NOMO-1 treated with dmso at 0.1 percent for 144 hours (cell line): ENCODE measurements around the gene EGR2.
"Not testable (repeated sequence)": the region's sequence is repeated elsewhere in the genome, so short reads cannot be mapped to it uniquely, and the experiment has no call there.

Experiments used
- DNase-seq: peaks from one replicate; lab custom pipeline; 2025; ENCODE audit not compliant: unreplicated experiment; lab: John Stamatoyannopoulos, UW

EGR2 gene

DNA sequence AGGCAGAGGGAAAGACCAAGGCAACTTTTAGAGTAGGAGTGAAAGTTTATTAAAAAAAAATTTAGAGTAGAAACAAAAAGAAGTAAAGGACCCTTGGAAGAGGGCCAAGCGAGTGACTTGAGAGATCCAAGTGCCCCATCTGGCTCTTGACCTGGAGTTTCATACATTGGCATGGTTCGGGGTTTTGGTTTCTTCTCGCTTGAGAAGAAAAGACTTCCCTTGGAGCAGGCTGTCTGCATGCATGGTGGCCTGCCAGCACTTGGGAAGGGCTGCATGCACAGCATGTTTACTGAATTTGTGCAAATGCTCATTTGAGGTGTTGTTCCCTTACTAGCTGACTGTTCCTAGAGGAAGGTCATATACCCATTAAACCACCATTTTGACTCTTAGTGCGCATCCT is 20.4 kb downstream of the EGR2 start:
- DNase-seq, result no peak

DNA sequence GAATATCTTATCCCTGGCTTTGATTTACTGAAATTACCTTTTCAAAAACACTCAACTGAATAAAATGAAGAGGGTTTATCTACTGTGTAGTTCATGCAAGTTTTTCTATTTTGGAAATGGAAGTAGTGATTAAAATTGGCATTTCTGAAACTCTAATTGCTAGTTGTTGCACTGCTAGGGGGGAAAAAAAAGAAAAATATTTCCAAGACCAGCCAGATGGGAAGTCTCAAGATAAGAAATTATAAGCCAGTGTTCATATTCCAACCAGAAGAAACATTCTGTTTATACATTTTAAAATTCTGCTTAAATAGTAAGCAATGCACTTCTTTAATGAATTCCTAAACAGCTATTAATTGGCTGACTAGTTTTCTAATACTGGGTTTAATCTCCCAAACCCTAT is 21.1 kb downstream of the EGR2 start:
- no peak for DNase-seq

DNA sequence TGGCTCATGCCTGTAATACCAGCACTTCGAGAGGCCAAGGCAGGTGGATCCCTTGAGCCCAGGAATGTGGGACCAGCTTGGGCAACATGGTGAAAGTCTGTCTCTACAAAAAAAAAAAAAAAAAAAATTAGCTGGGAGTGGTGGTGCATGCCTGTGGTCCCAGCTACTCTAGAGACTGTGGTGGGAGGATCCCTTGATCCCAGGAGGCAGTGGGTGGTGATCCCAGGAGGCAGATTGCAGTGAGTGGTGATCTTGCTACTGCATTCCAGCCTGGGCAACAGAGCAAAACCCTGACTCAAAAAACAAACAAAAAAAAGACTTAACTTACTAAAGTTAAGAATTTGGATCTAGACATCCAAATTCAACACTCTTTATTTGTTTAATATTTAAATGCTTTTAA is 21.9 kb downstream of the EGR2 start:
- DNase-seq, result no peak

DNA sequence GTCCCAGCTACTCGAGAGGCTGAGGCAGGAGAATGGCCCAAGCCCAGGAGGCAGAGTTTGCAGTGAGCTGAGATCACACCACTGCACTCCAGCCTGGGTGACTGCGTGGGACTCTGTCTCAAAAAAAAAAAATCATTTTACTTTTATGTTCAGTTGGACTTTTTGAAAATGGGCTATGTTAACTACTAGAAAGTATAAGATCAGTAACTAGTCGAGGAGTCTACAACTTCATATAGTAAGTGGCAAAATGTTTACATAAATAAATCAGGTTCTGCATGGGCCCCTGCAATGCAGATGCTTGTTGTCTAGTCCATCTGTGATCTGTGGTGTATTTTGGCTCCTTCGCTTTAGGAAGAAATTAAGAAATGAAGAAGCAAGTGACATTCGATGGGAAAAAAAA is 23.9 kb downstream of the EGR2 start:
- DNase-seq, result no peak

DNA sequence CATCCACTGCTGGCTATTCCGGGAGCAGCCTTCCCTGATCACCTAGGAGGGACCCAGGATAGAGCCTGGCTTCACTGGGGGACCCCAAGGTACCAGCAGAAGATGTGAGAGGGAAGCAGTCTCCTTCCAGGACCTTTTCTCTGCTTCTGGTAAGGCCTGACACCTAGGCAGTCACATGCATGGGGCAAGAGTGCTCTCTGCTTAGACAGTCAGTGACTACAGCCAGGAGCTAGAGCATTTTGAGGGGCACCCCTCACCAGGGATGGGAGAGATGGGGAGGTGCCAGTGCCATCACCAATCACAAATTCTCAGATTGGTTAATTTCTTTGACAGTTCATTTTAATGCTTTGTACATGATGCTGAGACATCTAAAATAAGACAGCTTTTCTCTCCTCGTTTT is 25.6 kb downstream of the EGR2 start:
- DNase-seq, result no peak

DNA sequence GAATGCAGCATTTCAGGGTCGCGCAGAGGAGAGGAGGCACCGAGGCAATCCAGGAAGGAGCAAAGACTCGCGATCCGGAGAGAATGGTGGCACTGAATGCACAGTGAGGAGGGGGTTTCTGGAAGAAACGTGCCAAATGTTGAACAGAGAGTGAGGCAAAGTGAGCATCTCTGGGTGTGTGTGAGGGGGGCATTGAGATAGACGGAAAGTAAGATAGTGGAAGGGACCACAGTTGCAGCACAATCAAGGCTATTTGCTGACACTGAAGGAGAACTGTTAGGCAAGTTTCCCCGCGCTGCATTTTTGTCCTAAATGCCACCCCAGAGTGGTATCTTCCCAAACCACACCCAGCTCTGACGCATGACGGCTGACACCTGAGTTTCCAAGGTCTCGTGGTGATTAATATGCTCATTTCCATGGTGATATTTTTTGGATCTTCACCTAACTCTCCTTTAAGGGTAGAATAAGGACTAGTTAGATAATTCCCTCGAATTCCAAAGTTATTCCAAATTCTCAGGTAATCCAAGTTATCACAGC is 26.1 kb downstream of the EGR2 start:
- DNase-seq, result no peak

DNA sequence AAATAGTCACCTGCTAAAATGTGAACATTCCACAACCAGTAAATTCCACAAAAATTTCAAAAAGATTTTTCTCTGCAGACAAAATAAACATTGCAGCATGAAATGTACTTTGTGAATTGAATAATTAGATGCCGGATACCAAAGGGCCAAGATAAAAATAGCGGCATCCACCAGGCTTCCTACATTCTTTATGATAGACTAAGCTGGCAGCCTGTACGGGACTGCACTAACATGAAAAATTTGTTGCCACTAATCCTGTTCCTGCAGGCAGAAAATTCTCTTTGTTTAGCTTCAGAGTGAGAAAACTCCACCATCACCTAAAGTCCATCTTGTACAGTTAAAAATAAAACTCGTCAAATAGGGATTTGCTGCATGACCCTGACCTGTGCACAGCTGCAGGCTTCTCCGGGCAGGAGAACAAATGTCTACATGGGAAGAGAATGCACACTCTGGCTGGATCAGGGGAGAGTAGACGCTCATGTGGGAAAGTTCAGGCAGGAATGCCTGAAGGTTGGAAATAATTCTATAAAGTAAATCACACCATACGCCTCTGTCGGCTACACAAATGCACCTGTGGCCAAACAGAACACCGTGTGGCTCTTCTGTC is 27.2 kb downstream of the EGR2 start:
- no peak for DNase-seq

DNA sequence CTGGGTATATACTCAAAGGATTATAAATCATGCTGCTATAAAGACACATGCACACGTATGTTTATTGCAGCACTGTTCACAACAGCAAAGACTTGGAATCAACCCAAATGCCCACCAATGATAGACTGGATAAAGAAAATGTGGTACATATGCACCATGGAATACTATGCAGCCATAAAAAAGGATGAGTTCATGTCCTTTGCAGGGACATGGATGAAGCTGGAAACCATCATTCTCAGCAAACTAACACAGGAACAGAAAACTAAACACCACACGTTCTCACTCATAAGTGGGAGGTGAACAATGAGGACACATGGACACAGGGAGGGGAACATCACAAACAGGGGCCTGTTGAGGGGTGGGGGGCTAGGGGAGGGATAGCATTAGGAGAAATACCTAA is 27.9 kb downstream of the EGR2 start:
- DNase-seq, result not testable (repeated sequence)

DNA sequence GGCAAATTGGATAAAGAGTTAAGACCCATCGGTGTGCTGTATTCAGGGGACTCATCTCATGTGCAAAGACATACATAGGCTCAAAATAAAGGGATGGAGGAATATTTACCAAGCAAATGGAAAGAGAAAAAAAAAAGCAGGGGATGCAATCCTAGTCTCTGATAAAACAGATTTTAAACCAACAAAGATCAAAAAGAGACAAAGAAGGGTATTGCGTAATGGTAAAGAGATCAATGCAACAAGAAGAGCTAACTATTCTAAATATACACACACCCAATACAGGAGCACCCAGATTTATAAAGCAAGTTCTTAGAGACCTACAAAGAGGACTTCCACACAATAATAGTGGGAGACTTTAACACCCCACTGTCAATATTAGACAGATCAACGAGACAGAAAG is 31.6 kb downstream of the EGR2 start:
- DNase-seq, result not testable (repeated sequence)

DNA sequence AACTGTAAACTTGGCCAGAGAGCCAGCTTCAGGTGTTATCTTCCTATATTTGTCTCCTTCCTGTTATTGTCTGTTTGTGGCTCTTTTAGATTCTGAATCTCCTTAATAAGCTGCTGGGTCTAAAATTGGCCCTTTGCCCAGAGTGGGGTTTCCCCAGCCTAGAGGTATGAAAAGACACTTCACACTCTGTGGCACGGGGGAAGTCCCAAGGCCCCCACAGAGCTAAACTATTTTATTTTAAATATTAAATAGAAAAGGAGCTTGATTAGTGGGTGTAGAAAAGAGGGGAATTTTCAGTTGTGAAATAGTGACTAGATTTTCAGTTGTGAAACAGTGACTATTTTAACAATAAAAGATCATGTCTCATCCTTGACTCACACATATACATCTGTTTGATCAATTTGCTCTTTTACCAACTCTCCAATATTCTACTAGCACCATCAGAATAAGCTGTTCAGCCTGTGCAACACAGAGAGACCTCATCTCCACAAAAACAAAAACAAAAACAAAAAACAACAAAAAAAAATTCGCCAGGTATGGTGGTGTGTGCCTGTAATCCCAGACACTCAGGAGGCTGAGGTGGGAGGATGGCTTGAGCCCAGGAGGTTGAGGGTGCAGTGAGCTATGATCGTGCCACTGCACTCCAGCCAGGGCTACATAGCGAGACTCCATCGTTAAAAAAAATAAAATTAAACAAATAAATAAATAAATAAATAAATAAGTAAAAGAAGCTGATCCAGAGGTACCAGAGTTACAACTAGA is 36.5 kb downstream of the EGR2 start:
- DNase-seq, result no peak

DNA sequence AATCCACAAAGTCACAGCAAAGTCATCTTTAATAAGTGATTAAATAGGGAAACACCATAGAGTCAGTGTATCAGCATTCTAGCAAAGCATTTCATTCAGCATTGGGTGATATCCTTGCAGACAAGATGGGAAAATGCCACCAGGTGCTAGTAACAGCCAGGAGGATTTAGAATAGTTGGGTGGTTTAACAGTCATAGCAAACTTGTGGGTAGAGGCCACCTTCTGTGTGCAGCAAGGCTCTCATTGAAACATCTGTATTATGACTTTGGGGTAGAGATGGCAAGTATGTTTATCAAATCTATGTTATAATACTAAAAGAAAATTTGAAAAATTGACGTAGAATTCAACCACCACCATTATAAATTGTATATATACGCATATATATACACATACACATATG is 38.0 kb downstream of the EGR2 start:
- DNase-seq, result no peak

DNA sequence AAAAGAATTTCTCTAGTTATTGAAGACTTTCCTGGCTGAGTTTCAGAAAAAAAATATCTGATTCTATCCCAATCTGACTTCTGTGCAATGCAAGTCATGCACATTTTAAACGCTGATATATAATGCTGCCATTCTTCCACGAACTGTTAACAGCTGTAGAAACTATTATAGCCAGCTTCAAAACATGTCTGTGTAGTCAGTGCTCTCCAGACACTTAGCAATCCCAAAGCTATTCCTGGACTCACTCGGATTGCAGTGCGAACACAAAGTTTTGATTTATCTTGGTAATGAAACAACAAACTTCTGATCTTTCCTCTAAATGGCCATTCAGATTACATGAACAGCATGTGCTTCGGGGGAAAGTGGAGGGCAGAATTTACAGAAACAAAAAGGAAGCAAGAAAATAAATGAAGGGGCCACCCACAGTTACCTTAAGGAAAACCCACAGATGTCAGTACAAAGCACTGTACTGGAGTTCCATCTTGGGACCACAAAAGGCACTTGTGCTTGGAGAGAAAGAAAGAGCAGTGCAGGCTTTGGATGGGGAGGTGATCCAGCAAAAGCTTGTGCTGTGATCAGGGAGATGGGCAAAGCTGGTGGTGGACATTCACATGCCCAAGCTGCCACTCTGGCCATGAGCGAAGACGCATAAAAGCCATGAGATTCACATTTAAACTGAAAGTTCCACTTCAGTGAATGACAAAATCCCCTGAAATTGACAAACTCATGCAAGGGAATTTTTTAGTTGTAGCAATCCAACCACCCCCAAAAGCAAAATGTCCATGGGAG is 43.8 kb downstream of the EGR2 start:
- DNase-seq, result no peak

DNA sequence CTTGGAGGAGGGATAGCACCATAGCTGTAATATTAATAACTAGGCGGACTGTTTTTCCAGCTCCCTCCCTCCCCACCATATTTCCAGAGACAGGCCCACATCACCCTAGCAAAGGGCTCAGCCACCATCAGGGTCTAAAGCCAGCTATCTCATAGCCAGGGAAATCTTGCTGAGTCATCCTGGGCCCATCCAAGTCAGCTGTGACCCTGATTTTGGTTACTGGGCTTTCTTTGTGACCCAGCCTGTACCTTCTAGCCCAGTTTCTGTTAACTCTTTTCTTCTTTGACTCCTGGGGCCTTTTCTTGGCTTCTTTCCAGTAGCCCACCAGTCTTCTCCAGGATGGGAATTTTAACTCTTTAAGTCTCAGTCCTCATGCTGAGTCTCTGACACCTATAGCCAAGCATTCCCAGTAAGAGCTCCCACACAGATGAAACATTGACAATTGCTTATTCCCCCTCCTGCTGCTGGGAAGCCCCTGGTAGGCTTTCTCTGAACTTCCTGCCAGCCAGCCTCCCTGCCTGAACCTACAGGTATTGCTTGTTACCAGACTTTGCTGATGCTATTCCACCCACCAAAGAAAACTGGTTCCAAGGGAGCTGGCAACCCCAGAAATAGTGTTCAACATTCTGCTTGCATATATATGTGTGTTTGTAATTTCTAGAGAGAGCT is 46.5 kb downstream of the EGR2 start:
- DNase-seq, result no peak

DNA sequence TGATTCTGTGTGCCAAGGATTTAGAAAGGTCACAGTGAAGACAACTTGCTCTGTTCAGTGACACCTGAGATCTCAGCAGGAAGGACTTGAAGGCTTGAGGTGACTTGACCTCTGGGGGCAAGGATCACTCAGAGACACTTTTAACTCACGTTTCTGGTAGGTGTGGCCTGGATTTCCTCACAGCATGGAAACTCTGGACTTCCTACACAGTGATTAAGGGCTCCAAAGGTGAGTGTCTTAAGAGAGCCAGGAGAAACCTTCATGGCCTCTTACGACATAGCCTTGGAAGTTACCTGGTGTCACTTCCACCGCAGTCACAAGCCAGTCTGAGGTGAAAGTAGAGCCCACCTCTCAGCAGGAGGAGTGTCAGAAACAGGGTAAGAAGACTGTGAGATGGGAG is 49.8 kb downstream of the EGR2 start:
- no peak for DNase-seq

DNA sequence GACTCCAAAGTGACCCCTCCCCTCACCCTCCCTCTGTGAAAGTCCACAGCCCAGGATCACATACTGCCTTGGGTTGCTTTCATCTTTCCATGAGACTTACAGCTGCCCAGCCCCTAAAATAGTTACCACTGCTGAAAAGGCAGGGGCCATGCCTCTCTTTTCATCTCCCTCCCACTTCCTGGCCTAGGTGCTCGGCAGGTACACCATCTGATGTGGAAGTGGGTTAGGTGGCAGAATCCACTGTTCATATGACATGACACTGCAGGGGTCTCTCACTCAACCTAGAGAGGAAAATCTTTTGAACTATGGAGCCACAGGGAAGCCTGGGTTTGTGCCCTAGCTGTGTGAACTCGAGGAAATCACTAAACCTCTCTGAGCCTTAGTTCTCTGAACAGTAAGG is 50.4 kb downstream of the EGR2 start:
- no peak for DNase-seq

DNA sequence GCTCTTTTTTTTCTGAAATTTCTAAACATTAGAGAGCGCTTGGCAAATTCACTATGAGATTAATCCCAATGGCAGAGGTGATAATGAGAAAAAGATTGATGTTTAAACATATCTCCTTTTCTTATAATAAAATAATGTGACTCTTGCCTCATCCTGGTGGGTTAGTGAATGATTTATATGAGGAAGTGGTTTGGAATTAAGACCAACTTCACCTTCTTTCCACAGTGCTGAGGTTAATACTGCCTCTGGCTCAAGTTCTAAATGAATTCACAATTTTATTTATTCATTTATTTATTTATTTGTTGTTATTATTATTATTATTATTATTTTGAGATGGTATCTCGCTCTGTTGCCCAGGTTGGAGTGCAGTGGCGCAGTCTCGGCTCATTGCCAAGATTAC is 52.2 kb downstream of the EGR2 start:
- no peak for DNase-seq

DNA sequence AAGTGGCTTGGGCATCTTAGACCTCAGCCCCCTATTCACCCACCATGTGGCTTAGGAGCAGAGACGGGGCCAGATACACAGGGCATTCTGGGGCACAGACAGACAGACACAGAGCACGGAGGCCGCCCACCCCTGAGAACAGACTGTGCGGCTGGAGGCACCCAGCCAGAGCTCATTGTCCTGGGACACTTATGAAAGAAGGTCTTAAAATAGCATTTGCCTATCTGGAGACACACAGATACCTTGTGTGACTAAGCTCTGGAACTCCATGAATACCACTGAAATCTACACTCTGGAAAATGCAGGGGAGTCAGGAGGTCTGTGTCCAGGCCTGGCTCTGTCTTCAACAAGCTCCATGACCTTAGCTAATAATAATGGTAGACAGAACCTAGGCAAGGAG is 53.0 kb downstream of the EGR2 start:
- no peak for DNase-seq
